GM12892 (cell line): Measurements from ENCODE around the gene CCDC50.

Experiments
- POLR2A ChIP-seq: IDR thresholded peaks from 2 replicates; pipeline ENCODE4 v1.6.1; 2011; ENCODE audit warnings: low read depth, low read length, control low read depth
- POLR2AphosphoS5 ChIP-seq: IDR thresholded peaks from 2 replicates; pipeline ENCODE4 v1.6.1; 2011; ENCODE audit warnings: low read depth, low read length, control low read depth

DNA sequence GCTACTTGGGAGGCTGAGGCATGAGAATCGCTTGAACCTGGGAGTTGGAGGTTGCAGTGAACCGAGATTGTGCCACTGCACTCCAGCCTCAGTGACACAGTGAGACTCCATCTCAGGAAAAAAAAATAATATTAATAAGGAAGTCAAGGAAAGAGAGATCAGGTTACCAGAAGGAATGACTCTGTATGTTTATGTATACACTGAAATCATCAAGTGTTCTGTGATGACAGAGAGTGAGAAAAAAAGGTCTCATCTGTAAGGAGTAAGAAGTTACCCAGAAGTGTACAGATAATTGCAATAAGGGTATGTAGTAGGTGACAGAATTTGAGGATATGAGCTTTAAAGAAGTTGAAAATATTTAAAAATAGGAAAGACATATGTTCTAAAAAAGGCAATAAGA is 4.3 kb upstream of the CCDC50 start:
- TF ChIP-seq POLR2A: no peak
- TF ChIP-seq POLR2AphosphoS5: no peak
